Heart left ventricle (tissue), 16 donors: ENCODE data around the gene FGB. TPM values are rescaled to one million over a fixed set of nuclear protein-coding genes. Genes with fewer than 3 reads are reported as not detected.

Source experiments
- ATAC-seq, 4 donors: fragments of 200-7000 bp; cut with Tn5 transposase; one replicate each; pipeline ENCODE4 v1.9.1; 2020 to 2022; ENCODE audit warnings: moderate library complexity in 4 of 4, mild to moderate bottlenecking in 3 of 4, moderate number of reproducible peaks in 1 of 4
- DNase-seq, 5 donors: peaks; one replicate each; pipeline ENCODE4 v3.0.0-alpha.2; 2020
- H3K27ac ChIP-seq, 12 donors: fragments of 200-600 bp; sonication (generic) in 4 of 12; one replicate each; pipeline versions ENCODE4 v1.5.0 to v1.8.0; 2016 to 2022; ENCODE audit warnings: mild to moderate bottlenecking in 2 of 12
- H3K27me3 ChIP-seq, 9 donors: fragments of 200-600 bp; sonication (generic) in 2 of 9; one replicate each; pipeline versions ENCODE4 v1.5.1 to v1.8.0; 2016 to 2022; ENCODE audit warnings: mild to moderate bottlenecking in 3 of 9
- H3K36me3 ChIP-seq, 9 donors: fragments of 200-600 bp; sonication (generic) in 2 of 9; one replicate each; pipeline versions ENCODE4 v1.5.0 to v1.8.0; 2018 to 2022; ENCODE audit warnings: mild to moderate bottlenecking in 2 of 9
- H3K4me1 ChIP-seq, 12 donors: fragments of 200-600 bp; sonication (generic) in 4 of 12; one replicate each; pipeline versions ENCODE4 v1.5.0 to v1.8.0; 2016 to 2022; ENCODE audit warnings: mild to moderate bottlenecking in 3 of 12
- H3K4me3 ChIP-seq, 12 donors: fragments of 200-600 bp; sonication (generic) in 4 of 12; one replicate each; pipeline versions ENCODE4 v1.5.0 to v1.8.0; 2017 to 2022; ENCODE audit warnings: mild to moderate bottlenecking in 9 of 12, moderate library complexity in 4 of 12
- H3K9me3 ChIP-seq, 12 donors: fragments of 200-600 bp; sonication (generic) in 4 of 12; one replicate each; pipeline versions ENCODE4 v1.5.0 to v1.8.0; 2016 to 2022; ENCODE audit warnings: mild to moderate bottlenecking in 1 of 12
- CTCF ChIP-seq, 12 donors: fragments of 200-600 bp; sonication (generic) in 4 of 12; IDR thresholded peaks; one replicate each; pipeline versions ENCODE4 v1.5.0 to v1.8.0; 2018 to 2022; ENCODE audit warnings: antibody characterized with exemption in 12 of 12, mild to moderate bottlenecking in 5 of 12
- POLR2A ChIP-seq, 2 donors: fragments of 450-650 bp; IDR thresholded peaks; one replicate each; pipeline ENCODE4 v1.6.1; 2017; ENCODE audit warnings: antibody characterized with exemption in 2 of 2, mild to moderate bottlenecking in 2 of 2, moderate library complexity in 2 of 2
- WGBS, 4 donors: extraction: QIAGEN DNeasy Blood & Tissue Kit in 2 of 4; methylation state at CpG; one replicate each; pipeline versions ENCODE4 v1.1.5 to v1.1.7; 2013 to 2018; 5-methylcytosine and 5-hydroxymethylcytosine counted together
- intact Hi-C, 10 donors: fragments of 100-400 bp; cut with DNase I; formaldehyde crosslinking; loops; one replicate each; pipeline versions ENCODE4 v1.11.1 to v1.14.2; 2022
- polyA plus RNA-seq, 2 donors: library from polyadenylated mRNA; stranded (reverse); fragments of 200-250 nt; gene quantifications; one replicate each; pipeline ENCODE4 v1.2.3, GENCODE V29; 2013
- total RNA-seq, 9 donors: library from RNA; depleted of rRNA in 2 of 9; stranded (reverse); fragments of >200 nt in 2 of 9; fragmentation: NEBNext Ultra II Directional in 3 of 9; extraction: Animal tissue kit (Norgen Biotek cat#: 25700) in 3 of 9; gene quantifications; one replicate each; pipeline versions ENCODE4 v1.1.0 to v1.2.4, GENCODE V29; 2016 to 2023
- donor health status: ischemic (EF 13 %, LVEDD 7.1; RV severe dilation, severe dysfunction).
- donor health status: healthy with polysubstance abuse.
- donor health status: DM: no; HTN: yes; CAD: no.
- donor health status: DM: no; HTN: no; CAD: no.
- donor health status: ischemic (EF 25% LVEDD 6.9; RV normal size, moderate dysfunction).
- donor health status: ischemic (EF 25% LVEDD 5.7; RV mildly dilated, moderate dysfunction).
- donor health status: healthy.
- donor health status: DM: yes; HTN: yes; CAD: no.
- donor health status: ischemic (EF 35%, LVEDD 5.7; RV mildly dilated, moderate dysfunction).
- donor health status: nonischemic (EF 11% LVEDD 7.7; RV severe dilation, severe dysfunction).
- donor health status: DM: yes; HTN: yes; CAD: no.
- donor health status: PGD.
- donor health status: ischemic (EF 29% LVEDD 5.4; RV normal size, mild dysfunction).
- donor health status: nonischemic (EF 23%, LVEDD 6.1; RV moderate dilation, normal function).

Gene FGB
- total and polyA plus RNA-seq, 11 donors = 0.25 to 1.6 (median 0.46) TPM; not detected in 8

DNA sequence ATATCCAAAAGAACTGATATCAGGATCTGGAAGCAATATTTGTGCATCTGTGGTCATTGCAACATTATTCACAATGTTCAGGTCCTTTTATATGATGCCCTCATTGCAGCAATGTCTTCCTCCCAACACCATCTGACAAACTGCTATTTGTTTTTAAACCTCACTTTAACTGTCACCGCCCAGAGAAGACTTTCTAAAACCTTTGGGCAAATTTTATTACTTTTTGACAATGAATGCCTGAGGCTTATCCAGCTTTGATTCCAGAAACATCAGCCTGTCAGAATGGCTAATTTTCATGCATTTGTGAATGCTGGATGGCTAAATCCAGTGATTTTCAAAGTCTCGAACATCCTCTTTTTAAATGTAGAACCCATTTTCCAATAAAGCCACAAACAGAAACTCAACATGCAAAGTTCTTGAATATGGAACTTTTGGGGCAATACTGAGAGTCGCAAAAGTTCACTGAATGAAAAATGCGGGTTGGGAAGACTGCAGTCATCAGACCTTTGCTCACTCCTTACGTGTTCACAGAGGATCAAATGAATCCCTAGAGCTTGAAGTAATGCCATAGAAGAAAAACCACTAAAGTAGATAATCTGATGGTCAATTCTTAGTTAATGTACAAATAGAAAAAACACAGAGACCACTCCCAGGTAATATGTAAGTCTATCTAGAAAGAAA lies 10.5 kb downstream of the FGB start:
- intact Hi-C loops = no loop called here
- WGBS, 4 donors = 79 to 88% (median 80%) methylated on average over 5 of the region's 5 CpGs

DNA sequence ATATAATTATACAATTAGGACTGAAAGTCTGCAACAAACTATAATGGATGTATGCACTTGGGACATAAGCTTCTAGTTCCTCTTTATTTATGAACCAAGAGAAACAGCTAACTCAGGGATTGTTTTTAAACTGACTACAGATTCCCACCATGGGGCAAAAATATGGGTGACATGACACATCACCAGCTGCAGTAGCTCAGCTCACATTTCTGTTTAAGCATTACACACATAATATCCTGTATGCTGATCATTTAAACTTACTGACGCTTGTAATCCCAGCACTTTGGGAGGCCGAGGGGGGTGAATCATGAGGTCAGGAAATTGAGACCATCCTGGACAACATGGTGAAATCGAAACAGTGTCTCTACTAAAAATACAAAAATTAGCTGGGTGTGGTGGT lies 11.5 kb downstream of the FGB start:
- ATAC-seq (no peak), DNase-seq (no peak)
- no peaks in the 10 kb centered on the region for H3K36me3 ChIP-seq
- TF ChIP-seq CTCF (IDR thresholded peaks at IDR 0.05) (no peak), POLR2A (IDR thresholded peaks at IDR 0.05) (no peak)
- H3K9me3 ChIP-seq = no peaks in the 10 kb centered on the region
- peaks cover 0 to 17% (median 0%) of the 10 kb centered on the region in 9 donors for H3K27me3 ChIP-seq
- H3K27ac ChIP-seq = no peak overlapping the region
- intact Hi-C loops = no loop called here
- no peak overlapping the region for H3K4me3 ChIP-seq
- 65 to 92% (median 76%) methylated on average over 3 of the region's 3 CpGs for WGBS, 4 donors
- no peaks in the 10 kb centered on the region for H3K4me1 ChIP-seq

More for the DNA sequence above, 10.5 kb downstream of the FGB start:
- no peak overlapping the region for H3K27ac ChIP-seq
- H3K27me3 ChIP-seq = peaks cover 0 to 17% (median 0%) of the 10 kb centered on the region in 9 donors
- no peak overlapping the region for H3K4me3 ChIP-seq
- TF ChIP-seq POLR2A (IDR thresholded peaks at IDR 0.05) = no peak
- TF ChIP-seq CTCF (IDR thresholded peaks at IDR 0.05) = no peak
- H3K9me3 ChIP-seq = no peaks in the 10 kb centered on the region
- ATAC-seq (no peak), DNase-seq (no peak)
- no peaks in the 10 kb centered on the region for H3K36me3 ChIP-seq
- H3K4me1 ChIP-seq = no peaks in the 10 kb centered on the region

- intact Hi-C loops = no loop called here
- no peak for ATAC-seq
- H3K27ac ChIP-seq = no peak overlapping the region
- no peaks in the 10 kb centered on the region for H3K4me1 ChIP-seq
- no peaks in the 10 kb centered on the region for H3K36me3 ChIP-seq
- no peak for DNase-seq
- no peak overlapping the region for H3K4me3 ChIP-seq
- no peaks in the 10 kb centered on the region for H3K9me3 ChIP-seq
- TF ChIP-seq CTCF (IDR thresholded peaks at IDR 0.05) = no peak
- TF ChIP-seq POLR2A (IDR thresholded peaks at IDR 0.05) = no peak
- peaks cover 0 to 17% (median 0%) of the 10 kb centered on the region in 9 donors for H3K27me3 ChIP-seq
- 79 to 84% (median 83%) methylated on average over 2 of the region's 2 CpGs for WGBS, 4 donors
Measured at GRCh38 chr4:154577324-154577723, 14.5 kb downstream of the FGB start.

DNA sequence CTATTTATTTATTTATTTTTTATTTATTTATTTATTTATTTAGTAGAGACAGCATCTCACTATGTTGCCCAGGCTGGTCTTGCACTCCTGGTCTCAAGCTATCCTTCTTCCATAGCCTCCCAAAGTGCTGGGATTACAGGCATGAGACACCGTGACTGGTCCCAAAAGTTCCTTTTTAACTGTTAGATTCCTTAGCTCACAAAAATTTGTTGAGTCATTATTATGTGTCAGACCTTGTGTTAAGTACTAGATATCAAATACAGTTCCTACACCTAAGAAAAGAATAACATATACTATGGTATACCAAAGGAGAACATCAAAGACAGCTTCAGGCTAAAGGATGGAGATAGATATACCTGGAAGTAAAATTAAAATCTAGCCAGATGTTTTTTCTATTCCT lies 16.1 kb downstream of the FGB start:
- H3K36me3 ChIP-seq = no peaks in the 10 kb centered on the region
- WGBS, 4 donors = 73 to 83% (median 79%) methylated on average over 1 of the region's 1 CpG
- intact Hi-C loops = no loop called here
- ATAC-seq (no peak), DNase-seq (no peak)
- H3K27me3 ChIP-seq = peaks cover 0 to 17% (median 0%) of the 10 kb centered on the region in 9 donors
- no peak overlapping the region for H3K4me3 ChIP-seq
- no peak overlapping the region for H3K27ac ChIP-seq
- H3K4me1 ChIP-seq = no peaks in the 10 kb centered on the region
- H3K9me3 ChIP-seq = no peaks in the 10 kb centered on the region
- TF ChIP-seq CTCF (IDR thresholded peaks at IDR 0.05) = no peak
- TF ChIP-seq POLR2A (IDR thresholded peaks at IDR 0.05) = no peak
